Panc1 (cell line): Measurements from ENCODE around the gene NEK1. TPM values are rescaled to one million over a fixed set of nuclear protein-coding genes. Genes with fewer than 3 reads are reported as not detected.

Source experiments
- ATAC-seq: fragments of 200-7000 bp; cut with Tn5 transposase; 2 replicates; pipeline ENCODE4 v1.9.1; 2020; ENCODE audit warnings: mild to moderate bottlenecking, moderate library complexity
- BruUV-seq: library from RNA; stranded (reverse); fragments of 400-500 nt; replicated peaks from 2 replicates; lab custom pipeline; 2021; lab: Mats Ljungman, UMichigan
- CTCF ChIA-PET: fragments of 300-600 bp; sonication (Branson Sonifier 250); formaldehyde crosslinking; loops from one replicate; lab custom pipeline; 2022; ENCODE audit warnings: antibody characterized with exemption; lab: Charles Lee
- POLR2A ChIA-PET: fragments of 300-600 bp; sonication (Branson Sonifier 250); formaldehyde crosslinking; loops from one replicate; lab custom pipeline; 2022; ENCODE audit warnings: antibody characterized with exemption; lab: Charles Lee
- DNase-seq: peaks from one replicate; pipeline ENCODE4 v3.0.0-alpha.2; 2010; ENCODE audit warnings: low read depth, low spot score
- H3K27ac ChIP-seq: 2 replicates; pipeline ENCODE4 v1.5.1; 2011; ENCODE audit warnings: mild to moderate bottlenecking, low read length, inconsistent platforms
- H3K27me3 ChIP-seq: fragments of 200-500 bp; sonication (Bioruptor generic); 2 replicates; pipeline ENCODE4 v1.6.0; 2014; ENCODE audit warnings: low read length, inconsistent platforms; ENCODE audit not compliant: control insufficient read depth, insufficient read depth
- H3K36me3 ChIP-seq: fragments of 200-500 bp; sonication (Bioruptor generic); 2 replicates; pipeline ENCODE4 v1.5.1; 2014; ENCODE audit warnings: inconsistent platforms, mild to moderate bottlenecking, low read length, moderate library complexity; ENCODE audit not compliant: control insufficient read depth, insufficient read depth
- H3K4me1 ChIP-seq: 2 replicates; pipeline ENCODE4 v1.5.1; 2011; ENCODE audit warnings: inconsistent platforms, mild to moderate bottlenecking, low read length, moderate library complexity; ENCODE audit not compliant: control insufficient read depth, insufficient read depth
- H3K4me3 ChIP-seq, 2 experiments: 2 replicates each; pipeline ENCODE4 v1.5.1; 2011 to 2012; ENCODE audit warnings: low read depth in 2 of 2, low read length in 2 of 2, mild to moderate bottlenecking in 2 of 2, inconsistent platforms in 1 of 2, moderate library complexity in 1 of 2
- H3K9me3 ChIP-seq: fragments of 200-500 bp; sonication (Bioruptor generic); 2 replicates; pipeline ENCODE4 v1.5.1; 2014; ENCODE audit warnings: low read depth, mild to moderate bottlenecking, inconsistent platforms, low read length, moderate library complexity; ENCODE audit not compliant: control insufficient read depth, insufficient read depth
- CTCF ChIP-seq: fragments of 450-650 bp; IDR thresholded peaks from 2 replicates; pipeline ENCODE4 v1.5.1; 2017; ENCODE audit warnings: mild to moderate bottlenecking
- POLR2AphosphoS5 ChIP-seq: IDR thresholded peaks from 2 replicates; pipeline ENCODE4 v1.6.1; 2012; ENCODE audit warnings: mild to moderate bottlenecking, low read depth, low read length, moderate library complexity
- REST ChIP-seq, 2 experiments: IDR thresholded peaks; 2 replicates each; pipeline ENCODE4 v1.6.1; 2011 to 2012; ENCODE audit warnings: low read depth in 2 of 2, control low read depth in 1 of 2, low read length in 1 of 2, mild to moderate bottlenecking in 1 of 2, moderate library complexity in 1 of 2; ENCODE audit not compliant: insufficient read depth in 1 of 2
- SIN3A ChIP-seq: IDR thresholded peaks from 2 replicates; pipeline ENCODE4 v1.6.1; 2012; ENCODE audit warnings: low read depth, mild to moderate bottlenecking, low read length, moderate library complexity, borderline replicate concordance; ENCODE audit not compliant: insufficient read depth
- TCF7L2 ChIP-seq: IDR thresholded peaks from 2 replicates; pipeline ENCODE4 v1.6.1; 2011; ENCODE audit warnings: mild to moderate bottlenecking, low read depth, low read length, inconsistent platforms
- in situ Hi-C: cut with HindIII; loops from 2 replicates; pipeline ENCODE4 v1.10.0; 2016; ENCODE audit warnings: low sequenced_read_pairs, low pct_unique_long_range_greater_than_20kb
- intact Hi-C: fragments of 100-400 bp; cut with micrococcal nuclease; formaldehyde crosslinking; loops from one replicate; pipeline ENCODE4 v1.10.0; 2022; ENCODE audit not compliant: unreplicated experiment
- total RNA-seq: library from RNA; stranded (reverse); gene quantifications from one replicate; pipeline ENCODE4 v1.2.1, GENCODE V29; 2021; ENCODE audit not compliant: unreplicated experiment

Gene NEK1
- total RNA-seq, 1 experiment from 2014 or later, result 9.2 TPM

GRCh38 chr4:169489306-169489705 lies 123.1 kb downstream of the NEK1 start:
- intact Hi-C loops, result loop anchor here (5.0 kb wide), 3 partner anchors 217 to 567 kb away; partner anchors contain the start of gene SH3RF1
- no peaks in the 10 kb centered on the region for H3K36me3 ChIP-seq
- no peak overlapping the region for H3K4me3 ChIP-seq
- H3K27ac ChIP-seq, result no peak overlapping the region
- no peak for TF ChIP-seq TCF7L2
- no peak for TF ChIP-seq CTCF
- no peak for TF ChIP-seq POLR2AphosphoS5
- in situ Hi-C loops, result no loop called here
- POLR2A ChIA-PET, result no interaction called here
- DNase-seq, result no peak
- CTCF ChIA-PET, result no interaction called here
- H3K9me3 ChIP-seq, result no peaks in the 10 kb centered on the region
- BruUV-seq, result no TSS peak
- H3K27me3 ChIP-seq, result no peaks in the 10 kb centered on the region
- H3K4me1 ChIP-seq, result no peaks in the 10 kb centered on the region
- no peak for ATAC-seq

GRCh38 chr4:169485791-169486742 lies 126.3 kb downstream of the NEK1 start:
- DNase-seq, result peak; percentile 56
- no peak overlapping the region for H3K4me3 ChIP-seq
- ChIA-PET CTCF (interaction anchor here (0.6 to 0.8 kb wide), 3 partner anchors 74 to 438 kb away, joined by 3 to 6 read pairs (median 4); no protein-coding TSS in a partner anchor), POLR2A (no interaction called here)
- intact Hi-C loops (loop anchor here (1.0 to 5.0 kb wide), 4 partner anchors 214 to 564 kb away; partner anchors contain the start of gene SH3RF1), in situ Hi-C loops (no loop called here)
- no peaks in the 10 kb centered on the region for H3K36me3 ChIP-seq
- peak; percentile 60; the same call in 1 of the 2 replicates for ATAC-seq
- peak; percentile 58; the same call in 1 of the 2 replicates for TF ChIP-seq CTCF
- TF ChIP-seq SIN3A, result no peak
- no peak overlapping the region for H3K27ac ChIP-seq
- no peaks in the 10 kb centered on the region for H3K27me3 ChIP-seq
- H3K4me1 ChIP-seq, result no peaks in the 10 kb centered on the region
- no peaks in the 10 kb centered on the region for H3K9me3 ChIP-seq
- BruUV-seq, result no TSS peak

- H3K27ac ChIP-seq, result no peak overlapping the region
- no peaks in the 10 kb centered on the region for H3K4me1 ChIP-seq
- no peak overlapping the region for H3K4me3 ChIP-seq
- ATAC-seq, result no peak
- TF ChIP-seq TCF7L2 (no peak), CTCF (no peak), REST (IDR thresholded peaks at IDR 0.05; ENCODE audit: insufficient read depth in 1 of 2, low read depth in 2 of 2, low read length in 1 of 2) (no peak), POLR2AphosphoS5 (no peak), SIN3A (no peak)
- intact Hi-C loops (loop anchor here (1.0 to 5.0 kb wide), 4 partner anchors 213 to 563 kb away; partner anchors contain the start of gene SH3RF1), in situ Hi-C loops (no loop called here)
- DNase-seq, result no peak
- H3K27me3 ChIP-seq, result no peaks in the 10 kb centered on the region
- POLR2A ChIA-PET, result no interaction called here
- no peaks in the 10 kb centered on the region for H3K9me3 ChIP-seq
- no TSS peak for BruUV-seq
- CTCF ChIA-PET, result interaction anchor here (0.6 to 0.8 kb wide), 2 partner anchors 75 to 437 kb away, joined by 3 to 6 read pairs; no protein-coding TSS in a partner anchor
- no peaks in the 10 kb centered on the region for H3K36me3 ChIP-seq
These were observed 127.3 kb downstream of the NEK1 start for GRCh38 chr4:169485086-169485485.
